NCI-H2227 (cell line): ENCODE measurements around the gene RABAC1.

Source experiments
- DNase-seq: peaks from one replicate; lab custom pipeline; 2025; ENCODE audit not compliant: unreplicated experiment; lab: John Stamatoyannopoulos, UW

RABAC1 gene

DNA sequence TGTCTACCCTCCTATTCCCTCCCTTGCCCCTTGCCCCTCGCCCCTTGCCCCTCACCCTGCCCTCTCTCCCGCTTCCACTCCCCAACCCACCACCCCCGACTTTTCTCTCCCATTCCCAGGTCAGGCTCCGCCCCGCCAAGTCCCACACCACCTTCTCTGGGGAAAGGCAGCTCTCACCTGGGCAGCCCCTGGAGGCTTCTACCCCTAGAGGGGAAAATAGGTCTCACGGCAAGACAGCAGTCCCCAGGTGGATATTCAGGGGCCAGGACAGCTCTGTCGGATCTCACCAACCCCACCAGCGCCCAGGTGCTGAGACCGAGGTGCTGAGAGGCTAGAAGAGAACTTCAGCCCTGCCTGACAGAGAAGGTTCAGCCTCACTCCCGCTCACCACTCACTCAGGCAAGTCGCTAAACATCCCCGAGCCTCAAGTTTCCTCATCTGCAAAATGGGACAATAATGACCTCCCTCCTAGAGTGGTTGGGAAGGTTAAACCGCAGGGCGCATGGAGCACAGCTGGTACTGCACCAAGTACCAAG lies 29.5 kb downstream of the RABAC1 start:
- no peak for DNase-seq

DNA sequence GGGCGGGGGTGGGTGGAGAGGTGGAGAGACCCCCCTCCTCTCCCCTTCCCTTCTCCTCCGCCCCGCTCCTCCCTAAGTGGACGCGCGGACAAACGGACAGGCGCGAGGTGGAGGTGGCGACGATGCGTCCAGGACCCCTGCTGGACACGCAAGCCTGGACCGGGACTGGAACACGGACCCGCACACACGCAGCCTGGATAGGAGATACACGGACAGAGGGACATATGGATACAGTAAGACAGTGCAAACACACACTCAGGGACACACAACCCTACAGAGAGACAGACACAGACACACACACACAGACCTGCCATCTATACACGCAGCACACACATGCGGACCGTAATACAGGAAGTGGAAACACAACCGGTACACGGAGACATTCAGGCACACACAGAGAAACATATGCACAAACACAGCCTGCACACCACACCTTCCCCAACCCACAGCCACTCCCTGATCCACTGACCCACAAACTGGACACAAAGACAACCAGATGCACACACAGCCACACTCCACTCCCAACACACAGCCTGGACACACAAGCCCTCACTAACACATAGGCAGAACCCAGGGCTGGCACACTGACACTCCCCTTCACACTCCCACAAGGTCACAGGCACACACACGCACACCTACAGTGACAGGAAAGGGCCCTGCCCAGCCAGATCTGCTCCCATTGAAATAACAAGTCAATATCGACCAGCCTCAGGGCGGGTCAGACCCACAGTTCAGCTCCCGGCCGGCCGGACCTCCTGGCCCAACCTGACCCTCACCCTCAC lies 30.2 kb downstream of the RABAC1 start:
- peak; percentile 60 for DNase-seq

GRCh38 chr19:41928221-41928683 lies 30.9 kb downstream of the RABAC1 start, which contains the start of gene ERFL:
ERFL (minus strand) TSS chr19:41928449; CDS start chr19:41912919, 15,530 bp downstream.
- peak; percentile 73 for DNase-seq

DNA sequence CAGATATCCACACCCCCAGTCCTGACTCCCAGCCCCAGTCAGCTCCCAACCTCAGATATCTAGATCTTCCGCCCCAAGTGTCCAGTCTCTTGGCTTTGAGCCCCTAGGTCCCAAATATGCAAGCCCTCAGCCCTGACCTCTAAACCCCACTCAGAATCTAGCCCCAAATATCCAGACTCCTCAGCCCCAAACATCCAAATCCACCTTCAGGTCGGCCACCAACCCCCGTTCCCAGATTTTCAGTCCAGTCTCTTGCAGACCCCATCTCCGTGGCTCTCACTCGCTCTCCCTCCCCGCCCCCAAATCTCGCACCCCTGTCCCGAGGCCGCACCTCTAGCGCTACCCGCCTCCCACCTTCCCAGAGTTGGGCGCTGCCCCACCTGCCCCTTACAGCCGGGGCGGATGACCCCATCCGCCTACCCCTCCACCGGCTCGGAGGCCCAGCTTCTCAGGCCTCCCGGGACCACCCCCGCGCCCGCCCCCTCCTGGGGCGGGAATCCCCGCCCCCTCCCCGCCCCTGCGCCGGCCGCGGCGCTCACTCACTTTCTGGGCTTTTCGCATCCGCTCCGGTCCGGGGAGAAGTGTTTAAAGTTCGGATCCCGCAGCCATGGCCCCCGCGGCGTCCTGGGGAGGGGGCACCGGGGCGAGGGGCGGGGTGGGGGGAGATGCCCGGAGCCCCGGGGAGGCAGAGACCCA lies 31.5 kb downstream of the RABAC1 start:
- DNase-seq = peak; percentile 65

DNA sequence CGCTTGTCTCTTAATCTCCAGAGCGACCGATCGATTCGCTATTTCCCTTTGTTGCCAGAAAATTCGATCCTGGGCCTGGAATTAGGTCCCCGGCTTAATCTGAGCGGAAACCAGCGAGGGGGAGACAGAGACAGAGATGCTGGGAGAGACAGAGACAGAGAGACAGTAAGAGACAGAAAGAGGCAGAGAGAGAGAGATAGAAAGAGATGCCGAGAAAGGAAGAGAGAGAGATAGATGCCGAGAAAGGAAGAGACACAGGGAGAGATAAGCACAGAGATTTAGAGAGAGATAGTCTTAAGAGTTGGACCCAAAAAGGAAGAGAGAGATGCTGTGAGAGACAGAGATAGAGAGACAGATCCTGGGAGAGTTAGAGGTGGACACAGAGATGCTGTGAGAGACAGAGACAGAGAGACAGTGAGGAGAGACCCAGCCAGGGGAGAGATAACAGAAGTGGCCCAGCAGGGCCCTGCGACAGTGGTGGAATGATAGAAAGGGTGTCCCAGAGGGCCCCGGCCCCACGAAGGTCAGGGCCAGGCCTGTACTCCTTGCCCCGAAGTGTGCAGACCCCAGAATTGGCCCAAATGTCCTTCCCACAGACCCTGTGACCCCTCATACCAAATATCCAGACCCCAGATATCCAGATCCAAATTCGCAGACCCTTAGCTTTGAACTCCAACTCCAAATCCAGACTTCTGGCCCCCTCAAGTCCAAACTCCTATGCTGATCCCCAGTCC lies 32.2 kb downstream of the RABAC1 start:
- DNase-seq = no peak

DNA sequence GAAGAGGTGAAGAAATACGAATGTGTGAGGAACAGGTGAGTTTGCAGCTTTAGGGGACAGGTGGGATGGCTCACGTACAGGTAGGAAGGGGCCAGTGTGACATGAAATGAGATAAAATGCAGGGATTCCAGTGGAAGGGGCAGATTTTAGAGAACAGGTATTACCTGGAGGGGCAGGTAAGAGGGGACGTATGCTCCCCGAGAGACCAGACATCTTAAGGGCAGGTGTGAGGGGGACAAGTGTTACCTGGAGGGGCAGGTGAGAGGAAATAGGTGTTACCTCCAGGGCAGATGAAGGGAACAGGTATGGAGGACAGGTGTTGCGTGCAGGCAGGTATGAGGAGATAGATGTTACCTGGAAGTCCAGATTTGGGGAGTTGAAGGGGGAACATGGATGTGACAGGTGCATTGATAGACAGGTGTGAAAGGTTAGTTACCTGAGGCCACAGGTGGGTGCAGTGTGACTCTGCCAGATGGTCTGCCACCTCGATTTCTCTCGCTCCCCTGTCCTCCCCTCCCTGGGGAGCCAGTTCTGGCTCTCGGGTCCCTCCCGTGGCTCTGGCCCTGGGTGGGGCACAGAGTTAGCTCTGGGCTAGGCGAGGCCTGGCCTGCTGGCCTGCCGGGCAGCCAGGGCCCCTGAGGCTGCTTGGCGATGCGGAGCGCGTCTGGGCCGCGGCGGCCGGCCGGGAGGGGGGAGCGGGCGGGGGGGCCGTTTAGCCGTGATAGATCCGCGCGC lies 32.9 kb downstream of the RABAC1 start:
- DNase-seq = no peak

DNA sequence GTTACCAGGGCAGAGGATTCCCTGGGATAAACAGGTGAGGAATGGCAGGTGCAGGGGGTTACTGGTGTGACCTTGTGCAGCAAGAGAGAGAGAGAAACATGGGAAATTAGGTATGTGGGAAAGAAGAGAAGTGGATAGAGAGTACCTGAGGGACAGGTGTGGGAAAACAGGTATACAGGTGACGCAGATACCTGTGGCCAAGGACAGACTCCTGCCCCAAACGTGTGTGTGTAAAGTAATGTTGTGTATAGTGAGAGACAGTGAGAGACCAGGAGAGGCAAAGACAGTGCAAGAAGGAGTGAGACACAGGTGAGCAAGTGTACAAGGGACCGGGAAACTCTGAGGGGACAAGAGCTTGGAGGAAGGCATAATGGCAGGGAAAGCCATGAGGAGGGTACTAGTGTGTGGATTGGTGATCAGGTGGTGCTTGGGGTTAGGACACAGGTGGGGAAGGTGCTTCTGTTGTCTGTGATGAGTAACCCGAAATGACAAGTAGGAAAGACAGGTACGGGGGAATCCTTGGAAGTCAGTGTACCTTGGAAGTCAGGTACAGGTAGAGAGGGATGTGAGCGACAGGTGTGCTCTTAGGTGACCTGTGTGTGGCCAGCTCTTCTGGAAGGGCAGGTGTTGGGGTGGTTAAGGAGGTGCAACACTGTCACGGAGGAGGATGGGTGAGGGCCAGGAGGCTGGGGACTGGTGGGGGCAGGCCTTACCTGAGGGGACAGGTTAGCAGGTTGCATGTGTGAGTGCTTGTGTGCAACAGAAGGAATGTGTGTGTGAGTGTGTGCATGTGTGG lies 33.7 kb downstream of the RABAC1 start:
- DNase-seq = no peak

DNA sequence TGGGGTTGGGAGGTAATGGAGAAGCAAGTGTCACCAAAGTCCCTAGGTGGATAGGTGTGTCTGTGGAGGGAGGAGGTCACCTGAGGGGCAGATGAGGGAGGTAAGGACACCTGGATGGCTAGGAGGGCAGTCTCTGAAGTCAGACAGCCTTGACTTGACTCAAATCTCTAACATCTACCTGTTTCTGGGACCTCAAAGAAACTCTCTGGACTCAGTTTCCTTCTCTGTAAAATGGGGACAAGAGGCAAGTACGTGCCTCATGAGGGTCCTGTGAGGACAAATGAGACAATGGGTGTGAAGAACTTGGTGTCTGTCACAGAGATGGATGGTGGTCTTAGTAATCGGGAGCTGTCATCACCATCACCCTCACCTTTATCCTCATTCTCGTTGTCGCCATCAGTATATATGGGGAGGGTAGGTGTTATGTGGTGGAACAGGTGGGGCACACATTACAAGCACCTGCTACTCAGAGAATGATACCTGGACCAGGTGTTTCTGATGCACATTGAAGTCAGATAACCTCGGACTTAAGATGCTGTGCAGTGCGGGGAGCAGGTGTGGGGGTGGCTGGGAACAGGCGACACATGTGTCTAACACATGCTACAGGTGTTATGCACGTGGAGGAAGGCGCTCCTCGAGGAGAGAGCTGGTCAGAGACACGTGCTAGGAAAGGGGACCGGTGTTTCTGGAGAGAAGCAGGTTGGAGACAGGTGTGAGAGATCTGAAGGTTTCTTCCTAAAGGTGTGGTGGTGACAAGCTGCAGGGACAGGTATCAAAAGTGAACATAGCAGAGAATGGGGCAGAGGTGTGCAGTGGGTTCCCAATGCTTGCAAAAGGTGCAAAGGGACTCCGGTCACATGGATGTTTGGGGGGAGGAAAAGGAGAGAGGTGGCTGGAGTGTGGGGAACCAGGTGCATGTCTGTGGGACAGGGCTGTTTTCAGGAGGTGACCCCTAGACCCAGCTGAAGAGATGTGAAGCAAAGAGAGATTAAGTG lies 34.7 kb downstream of the RABAC1 start:
- DNase-seq = no peak

GRCh38 chr19:41923045-41923788 lies 35.9 kb downstream of the RABAC1 start:
- DNase-seq = no peak

- DNase-seq = no peak
Observed at GRCh38 chr19:41922585-41922984, 36.5 kb downstream of the RABAC1 start.

DNA sequence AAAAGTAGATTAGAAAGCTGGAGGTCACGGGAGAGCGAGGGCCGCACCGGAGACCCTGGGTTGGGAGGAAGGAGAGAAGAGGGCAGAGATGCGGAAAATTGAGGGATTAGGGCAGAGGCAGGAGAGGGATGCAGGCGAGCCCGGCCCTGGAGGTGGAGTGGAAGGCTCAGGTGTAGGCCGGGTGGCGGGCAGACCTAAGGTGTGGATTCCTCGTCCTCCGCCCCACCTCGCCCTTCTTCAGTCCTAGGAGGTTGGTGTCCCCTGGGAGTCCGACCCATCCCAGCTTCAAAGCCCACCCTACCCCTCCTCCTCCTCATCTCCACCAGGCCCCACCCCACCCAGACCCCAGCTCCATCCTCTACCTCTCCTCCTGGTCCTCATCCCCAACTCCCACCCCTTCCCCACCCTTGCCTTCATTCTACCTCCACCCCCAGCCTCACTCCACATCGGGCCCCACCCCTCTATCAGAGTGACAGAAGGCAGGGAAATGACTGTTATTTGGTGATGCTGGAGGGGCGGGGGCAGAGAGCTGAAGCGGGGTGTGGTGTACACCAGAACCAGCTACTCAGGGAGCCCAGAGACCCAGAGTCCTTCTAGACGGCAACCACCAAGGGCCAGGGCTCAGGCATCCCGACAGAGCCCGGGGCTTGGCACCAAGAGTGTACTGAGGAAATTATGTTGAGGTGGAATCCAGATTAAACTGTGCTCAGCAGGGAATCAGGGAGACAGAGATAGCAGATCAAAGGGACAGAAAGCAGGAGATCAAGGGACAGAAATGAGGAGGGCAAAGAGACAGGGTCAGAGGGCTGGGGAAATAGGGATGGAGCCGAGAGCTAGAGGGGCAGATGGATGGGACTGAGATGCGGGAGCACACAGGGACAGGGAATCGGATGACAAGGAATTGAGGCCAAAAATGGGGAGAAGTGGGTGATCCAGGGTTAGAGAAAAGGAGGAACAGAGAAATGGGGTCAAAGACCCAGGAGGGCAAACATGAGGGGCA lies 37.2 kb downstream of the RABAC1 start:
- no peak for DNase-seq

- no peak for DNase-seq
Observed at GRCh38 chr19:41920882-41921576, 38.1 kb downstream of the RABAC1 start.

GRCh38 chr19:41919948-41920712 lies 39.0 kb downstream of the RABAC1 start:
- DNase-seq = no peak

DNA sequence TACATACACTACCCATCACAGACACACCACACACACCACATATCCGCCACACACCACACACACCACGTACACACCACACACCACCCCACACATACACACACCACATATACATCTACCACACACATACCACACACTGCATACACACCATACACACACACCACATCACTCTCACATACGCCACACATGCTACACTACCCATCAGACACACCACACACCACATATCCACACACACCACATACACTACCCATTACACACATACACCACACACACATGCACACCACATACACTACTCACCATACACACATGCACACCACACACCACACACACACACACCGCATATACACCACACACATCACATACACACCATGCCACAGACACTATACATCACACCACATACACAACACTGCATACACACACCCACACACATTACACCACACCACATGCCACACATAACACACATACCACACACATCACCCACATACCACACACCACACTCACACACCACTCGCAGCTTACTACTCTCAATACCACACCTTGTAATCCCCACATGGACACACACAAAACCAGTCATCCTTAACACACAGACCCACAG lies 40.4 kb downstream of the RABAC1 start:
- DNase-seq = no peak

DNA sequence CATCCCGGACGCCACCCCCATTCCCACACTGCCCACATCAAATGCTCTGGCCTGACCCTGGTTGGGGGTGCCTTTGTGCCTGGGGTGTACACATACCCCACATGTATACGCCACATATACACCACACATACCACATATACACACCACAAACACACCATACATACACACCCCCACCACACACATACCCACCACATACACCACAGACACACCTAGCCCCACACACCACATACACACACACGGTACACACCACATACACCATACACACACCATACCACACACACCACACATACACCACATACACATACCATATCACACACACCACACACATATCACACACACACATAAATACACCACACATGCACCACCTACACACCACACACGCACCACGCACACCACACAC lies 41.0 kb downstream of the RABAC1 start:
- DNase-seq = no peak
